ENCODE data around the gene BICRAL. TPM values are rescaled to one million over a fixed set of nuclear protein-coding genes. Genes with fewer than 3 reads are reported as not detected.

The BICRAL gene
- total and polyA plus RNA-seq, 2 donors = 12.3 to 16.2 TPM

DNA sequence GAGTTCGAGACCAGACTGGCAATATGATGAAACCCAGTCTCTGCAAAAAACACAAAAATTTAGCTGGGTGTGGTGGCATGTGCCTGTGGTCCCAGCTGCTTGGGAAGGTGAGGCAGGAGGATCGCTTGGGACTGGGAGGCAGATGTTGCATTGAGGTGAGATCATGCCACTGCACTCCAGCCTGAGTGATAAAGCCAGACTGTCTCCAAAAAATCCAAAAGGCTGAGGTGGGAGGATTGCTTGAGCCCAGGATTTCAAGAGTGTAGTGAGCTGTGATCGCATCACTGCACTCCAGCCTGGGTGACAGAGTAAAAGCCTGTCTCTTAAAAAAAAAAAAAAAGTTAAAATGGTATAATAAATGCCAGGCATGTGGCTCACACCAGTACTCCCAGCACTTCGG lies 132.7 kb downstream of the BICRAL start:
- DNase-seq (ENCODE audit: extremely low spot score) = no peak
- Histone ChIP-seq H3K27ac (ENCODE audit: low read depth) (no peak overlapping the region), H3K4me1 (ENCODE audit: insufficient read depth) (no peaks in the 10 kb centered on the region), H3K36me3 (ENCODE audit: insufficient read depth) (no peaks in the 10 kb centered on the region), H3K4me3 (ENCODE audit: low read depth, low read length) (no peak overlapping the region)
- 63% methylated on average over 4 of the region's 4 CpGs for WGBS

DNA sequence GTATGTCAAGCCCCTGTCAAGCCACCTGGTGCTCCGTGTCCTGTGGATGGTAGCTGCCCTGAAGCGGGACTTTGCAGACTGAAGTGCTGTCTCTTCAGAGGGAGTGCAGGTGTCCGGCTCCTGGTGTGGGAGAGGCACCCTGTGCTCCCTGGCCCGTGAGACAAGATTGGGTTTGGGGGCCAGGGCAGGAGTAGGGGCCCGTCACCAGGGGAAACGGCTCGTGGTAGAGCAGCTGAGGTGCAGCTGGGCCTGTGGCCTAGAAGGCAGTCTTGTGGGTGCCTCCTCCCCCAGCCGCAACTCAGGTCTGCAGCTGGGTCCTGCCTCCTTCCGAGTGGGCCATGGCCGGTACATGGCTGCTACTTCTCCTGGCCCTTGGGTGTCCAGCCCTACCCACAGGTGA lies 133.9 kb downstream of the BICRAL start, which contains the start of gene PTCRA:
PTCRA (plus strand) TSS at position 322 of the 400 bp plus-strand sequence; CDS start at position 339, 17 bp downstream.
- WGBS = 79% methylated on average over 10 of the region's 10 CpGs
- DNase-seq (ENCODE audit: extremely low spot score) = no peak
- no peaks in the 10 kb centered on the region for H3K4me1 ChIP-seq (ENCODE audit: insufficient read depth)
- no peak within 1 kb of the TSS for H3K27ac ChIP-seq (ENCODE audit: low read depth)
- H3K4me3 ChIP-seq (ENCODE audit: low read depth, low read length) = no peak within 1 kb of the TSS
- H3K36me3 ChIP-seq (ENCODE audit: insufficient read depth) = no peaks in the 10 kb centered on the region

DNA sequence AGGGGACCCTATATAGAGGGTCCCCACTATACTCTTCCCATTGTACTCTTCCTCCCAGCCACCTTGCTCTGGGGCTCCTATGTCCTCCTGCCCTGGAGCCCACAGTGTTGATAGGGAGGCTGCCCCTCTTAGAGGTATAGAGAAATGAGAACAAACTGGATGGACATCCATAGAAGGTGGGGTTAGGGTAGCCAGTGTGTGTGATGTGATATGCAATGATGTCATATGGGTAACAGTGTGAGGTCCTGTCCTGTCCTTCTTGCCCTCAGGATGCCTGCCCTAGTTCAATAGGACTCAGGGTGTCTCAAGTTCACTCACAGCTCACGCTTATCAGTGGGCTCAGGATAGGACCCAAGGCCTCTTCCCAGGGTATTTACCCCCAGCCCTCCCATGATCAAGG lies 134.4 kb downstream of the BICRAL start:
- WGBS = 83% methylated on average over 1 of the region's 1 CpG
- H3K4me3 ChIP-seq (ENCODE audit: low read depth, low read length) = no peak overlapping the region
- H3K36me3 ChIP-seq (ENCODE audit: insufficient read depth) = no peaks in the 10 kb centered on the region
- H3K27ac ChIP-seq (ENCODE audit: low read depth) = no peak overlapping the region
- H3K4me1 ChIP-seq (ENCODE audit: insufficient read depth) = no peaks in the 10 kb centered on the region
- no peak for DNase-seq (ENCODE audit: extremely low spot score)

Other genes starting within 250 kb of the BICRAL start
- gene UBR2, start 218.0 kb upstream of the BICRAL start, total RNA-seq = 48.1 TPM
- gene UBR2, start 218.0 kb upstream of the BICRAL start, polyA plus RNA-seq = 13.0 TPM
- gene PRPH2, start 59.5 kb upstream of the BICRAL start, total RNA-seq = 5.1 TPM
- gene PRPH2, start 59.5 kb upstream of the BICRAL start, polyA plus RNA-seq = 1.1 TPM
- gene TBCC, start 35.9 kb upstream of the BICRAL start, total RNA-seq = 31.4 TPM
- gene TBCC, start 35.9 kb upstream of the BICRAL start, polyA plus RNA-seq = 29.8 TPM
- gene RPL7L1, start 97.6 kb downstream of the BICRAL start, total RNA-seq = 96.9 TPM
- 48.8 TPM for gene RPL7L1, start 97.6 kb downstream of the BICRAL start, polyA plus RNA-seq
- not detected for gene PTCRA, start 134.0 kb downstream of the BICRAL start, total RNA-seq
- gene PTCRA, start 134.0 kb downstream of the BICRAL start, polyA plus RNA-seq = not detected
- 15.8 TPM for gene CNPY3, start 147.4 kb downstream of the BICRAL start, total RNA-seq
- gene CNPY3, start 147.4 kb downstream of the BICRAL start, polyA plus RNA-seq = 43.8 TPM
- gene GNMT, start 178.7 kb downstream of the BICRAL start, total RNA-seq = 0.42 TPM
- 0.52 TPM for gene GNMT, start 178.7 kb downstream of the BICRAL start, polyA plus RNA-seq
- gene PEX6, start 197.1 kb downstream of the BICRAL start, total RNA-seq = 12.2 TPM
- 18.9 TPM for gene PEX6, start 197.1 kb downstream of the BICRAL start, polyA plus RNA-seq
- gene PPP2R5D, start 202.5 kb downstream of the BICRAL start, total RNA-seq = 30.1 TPM
- 43.0 TPM for gene PPP2R5D, start 202.5 kb downstream of the BICRAL start, polyA plus RNA-seq
- gene MEA1, start 231.9 kb downstream of the BICRAL start, total RNA-seq = 29.1 TPM
- gene MEA1, start 231.9 kb downstream of the BICRAL start, polyA plus RNA-seq = 87.7 TPM
- 75.8 TPM for gene KLHDC3, start 232.2 kb downstream of the BICRAL start, total RNA-seq
- 90.4 TPM for gene KLHDC3, start 232.2 kb downstream of the BICRAL start, polyA plus RNA-seq
- gene RRP36, start 239.6 kb downstream of the BICRAL start, total RNA-seq = 37.1 TPM
- gene RRP36, start 239.6 kb downstream of the BICRAL start, polyA plus RNA-seq = 38.1 TPM